Kidney epithelial cell (primary cell): ENCODE results near the gene TCP11. TPM values are rescaled to one million over a fixed set of nuclear protein-coding genes. Genes with fewer than 3 reads are reported as not detected.
"Not testable (repeated sequence)": the region's sequence is repeated elsewhere in the genome, so short reads cannot be mapped to it uniquely, and the experiment has no call there.

ENCODE experiments used
- DNase-seq: peaks from one replicate; pipeline ENCODE4 v3.0.0-alpha.2; 2010; ENCODE audit warnings: low read depth
- H3K27me3 ChIP-seq: 2 replicates; pipeline ENCODE4 v1.6.0; 2011; ENCODE audit warnings: low read length; ENCODE audit not compliant: control insufficient read depth, insufficient read depth
- H3K36me3 ChIP-seq: 2 replicates; pipeline ENCODE4 v1.5.1; 2011; ENCODE audit warnings: low read length; ENCODE audit not compliant: control insufficient read depth, insufficient read depth
- H3K4me3 ChIP-seq: 2 replicates; pipeline ENCODE4 v1.5.1; 2011; ENCODE audit warnings: low read depth, mild to moderate bottlenecking, control low read depth, low read length
- total RNA-seq: library from RNA; depleted of rRNA; stranded (reverse); fragments of >200 nt; gene quantifications from 2 replicates; pipeline ENCODE4 v1.2.3, GENCODE V29; 2015
- TF ChIP-seq, protein P1 (sequence below): IDR thresholded peaks from 2 replicates; pipeline ENCODE4 v1.5.1; 2011; ENCODE audit warnings: mild to moderate bottlenecking, moderate library complexity, low read length, control low read depth, inconsistent platforms; ENCODE audit not compliant: insufficient read depth, poor library complexity, severe bottlenecking

The TCP11 gene
- total RNA-seq, 1 donor from 2014 or later = not detected

DNA sequence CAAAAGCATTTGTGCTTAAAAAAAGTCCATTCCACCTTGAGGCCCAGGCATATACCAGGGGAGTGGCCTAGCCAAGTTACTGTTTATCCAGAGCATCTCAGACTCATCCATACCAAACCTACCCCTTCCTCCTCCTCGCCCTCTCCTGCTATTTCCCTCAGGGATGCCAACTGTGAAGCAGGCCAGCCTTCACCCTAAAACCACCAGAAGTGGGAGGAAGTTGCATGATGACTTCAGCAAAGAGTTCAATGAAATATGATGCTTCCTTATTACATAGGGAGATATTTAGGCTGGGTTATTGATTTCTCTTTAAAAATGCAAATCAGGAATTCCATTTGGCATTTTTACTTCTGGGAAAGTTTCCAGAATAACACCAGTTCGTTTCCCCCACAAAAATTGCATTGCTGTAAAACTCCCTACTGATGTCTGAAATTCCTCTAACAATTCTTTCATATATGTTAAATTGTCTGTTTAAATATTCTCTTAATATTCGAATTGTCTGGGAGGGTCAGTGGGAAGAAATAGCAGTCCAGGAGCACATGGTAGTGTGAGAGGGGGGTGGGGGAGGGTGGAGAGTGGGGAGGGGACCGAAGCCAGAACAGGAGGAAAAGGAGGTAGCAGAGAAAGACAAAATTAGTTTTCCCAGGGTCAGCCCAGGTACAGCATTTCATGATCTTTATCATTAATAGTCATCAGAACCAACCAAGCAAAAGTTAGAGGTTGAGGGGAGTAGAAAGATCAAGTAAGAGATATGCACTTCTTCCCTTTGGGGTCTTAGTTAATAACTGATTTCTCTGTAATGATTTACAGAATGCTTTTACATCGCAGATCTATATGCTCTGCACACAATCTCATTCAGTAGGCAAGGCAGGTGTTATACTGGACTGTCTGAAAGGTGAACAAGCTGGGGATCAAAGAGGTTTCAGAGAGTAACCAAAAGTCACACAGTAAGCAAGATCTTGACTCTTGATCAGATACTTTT, 1.7 kb upstream of the TCP11 start:
- TF ChIP-seq, protein P1, sequence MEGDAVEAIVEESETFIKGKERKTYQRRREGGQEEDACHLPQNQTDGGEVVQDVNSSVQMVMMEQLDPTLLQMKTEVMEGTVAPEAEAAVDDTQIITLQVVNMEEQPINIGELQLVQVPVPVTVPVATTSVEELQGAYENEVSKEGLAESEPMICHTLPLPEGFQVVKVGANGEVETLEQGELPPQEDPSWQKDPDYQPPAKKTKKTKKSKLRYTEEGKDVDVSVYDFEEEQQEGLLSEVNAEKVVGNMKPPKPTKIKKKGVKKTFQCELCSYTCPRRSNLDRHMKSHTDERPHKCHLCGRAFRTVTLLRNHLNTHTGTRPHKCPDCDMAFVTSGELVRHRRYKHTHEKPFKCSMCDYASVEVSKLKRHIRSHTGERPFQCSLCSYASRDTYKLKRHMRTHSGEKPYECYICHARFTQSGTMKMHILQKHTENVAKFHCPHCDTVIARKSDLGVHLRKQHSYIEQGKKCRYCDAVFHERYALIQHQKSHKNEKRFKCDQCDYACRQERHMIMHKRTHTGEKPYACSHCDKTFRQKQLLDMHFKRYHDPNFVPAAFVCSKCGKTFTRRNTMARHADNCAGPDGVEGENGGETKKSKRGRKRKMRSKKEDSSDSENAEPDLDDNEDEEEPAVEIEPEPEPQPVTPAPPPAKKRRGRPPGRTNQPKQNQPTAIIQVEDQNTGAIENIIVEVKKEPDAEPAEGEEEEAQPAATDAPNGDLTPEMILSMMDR = no peak
- no peaks in the 10 kb centered on the region for H3K36me3 ChIP-seq
- peaks cover 2% of the 10 kb centered on the region for H3K27me3 ChIP-seq
- no peak for DNase-seq
- no peak overlapping the region for H3K4me3 ChIP-seq

GRCh38 chr6:35140639-35141006, 516 bp downstream of the TCP11 start:
- Histone ChIP-seq H3K27me3 (peaks cover 2% of the 10 kb centered on the region), H3K4me3 (no peak overlapping the region), H3K36me3 (no peaks in the 10 kb centered on the region)
- TF ChIP-seq, protein P1 = no peak
- DNase-seq = no peak

- no peaks in the 10 kb centered on the region for H3K36me3 ChIP-seq
- no peak for DNase-seq
- no peak overlapping the region for H3K4me3 ChIP-seq
- TF ChIP-seq, protein P1 = peak; percentile 70
- peaks cover 2% of the 10 kb centered on the region for H3K27me3 ChIP-seq
Measured at GRCh38 chr6:35139924-35140638, 1.1 kb downstream of the TCP11 start.

DNA sequence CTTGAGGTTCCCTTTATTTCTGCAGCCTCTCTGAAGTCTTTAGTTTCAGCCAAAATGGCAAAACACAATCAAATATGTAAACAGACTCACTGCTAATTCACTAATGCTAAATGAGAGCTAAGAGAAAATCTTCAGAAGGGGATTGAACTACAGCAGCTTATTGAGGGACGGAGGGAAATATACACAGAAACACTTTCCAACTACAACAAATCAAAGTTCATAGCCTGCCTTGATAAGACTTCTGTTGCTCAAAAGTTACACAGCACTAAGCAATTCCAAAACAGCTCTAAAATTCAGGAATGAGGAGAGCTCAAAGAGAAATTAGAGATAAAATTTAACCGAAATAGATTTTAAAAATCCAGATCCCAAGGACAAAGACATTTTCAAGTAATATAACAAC, 1.7 kb downstream of the TCP11 start:
- no peak overlapping the region for H3K4me3 ChIP-seq
- no peaks in the 10 kb centered on the region for H3K36me3 ChIP-seq
- TF ChIP-seq, protein P1 = no peak

GRCh38 chr6:35138191-35138590, 2.9 kb downstream of the TCP11 start:
- not testable (repeated sequence) for H3K36me3 ChIP-seq, DNase-seq, H3K4me3 ChIP-seq, H3K27me3 ChIP-seq

More for the DNA sequence above, 1.7 kb downstream of the TCP11 start:
- peaks cover 2% of the 10 kb centered on the region for H3K27me3 ChIP-seq
- no peak for DNase-seq

GRCh38 chr6:35136185-35136584, 5.0 kb downstream of the TCP11 start:
- Histone ChIP-seq H3K36me3 (no peaks in the 10 kb centered on the region), H3K27me3 (peaks cover 2% of the 10 kb centered on the region), H3K4me3 (no peak overlapping the region)
- TF ChIP-seq, protein P1 = no peak
- no peak for DNase-seq
